Activated naive CD8-positive, alpha-beta T cell treated with anti-CD3 and anti-CD28 coated beads, Interleukin-2, amount 50 U/mL, for 24 hours (primary cell): ENCODE measurements around the gene CFAP90.

Experiments used
- ATAC-seq: fragments of 150-1000 bp; cut with Tn5 transposase; one replicate; pipeline ENCODE4 v1.10.0; 2021
- DNase-seq: peaks from one replicate; pipeline ENCODE4 v3.0.0; 2021
- H3K27ac Mint-ChIP-seq: one replicate; pipeline ENCODE4 v1.8.0; 2021; ENCODE audit warnings: mild to moderate bottlenecking, mixed read lengths
- H3K27me3 Mint-ChIP-seq: one replicate; pipeline ENCODE4 v1.8.0; 2021; ENCODE audit warnings: mixed read lengths
- H3K36me3 Mint-ChIP-seq: one replicate; pipeline ENCODE4 v1.8.0; 2021; ENCODE audit warnings: low read depth, mixed read lengths
- H3K4me1 Mint-ChIP-seq: one replicate; pipeline ENCODE4 v1.8.0; 2021; ENCODE audit warnings: mixed read lengths
- H3K4me3 Mint-ChIP-seq: one replicate; pipeline ENCODE4 v1.8.0; 2021; ENCODE audit warnings: mild to moderate bottlenecking, moderate library complexity, mixed read lengths
- H3K9me3 Mint-ChIP-seq: one replicate; pipeline ENCODE4 v1.8.0; 2021; ENCODE audit warnings: mixed read lengths

CFAP90 gene

GRCh38 chr5:7850395-7851239 is at the start of gene CFAP90:
CFAP90 (minus strand) TSS chr5:7851133; CDS start chr5:7851021, 112 bp downstream.
- peaks cover 36% of the 10 kb centered on the region for H3K27me3 Mint-ChIP-seq
- H3K4me3 Mint-ChIP-seq, result peak within 1 kb of the TSS; percentile 60
- H3K4me1 Mint-ChIP-seq, result peaks cover 18% of the 10 kb centered on the region
- no peak within 1 kb of the TSS for H3K27ac Mint-ChIP-seq
- peak; percentile 11 for ATAC-seq
- no peaks in the 10 kb centered on the region for H3K36me3 Mint-ChIP-seq
- DNase-seq, result peak; percentile 8
- H3K9me3 Mint-ChIP-seq, result no peaks in the 10 kb centered on the region

- no peak for ATAC-seq
- peaks cover 22% of the 10 kb centered on the region for H3K4me1 Mint-ChIP-seq
- no peak overlapping the region for H3K4me3 Mint-ChIP-seq
- DNase-seq, result peak; percentile 27
- no peaks in the 10 kb centered on the region for H3K27me3 Mint-ChIP-seq
- no peak overlapping the region for H3K27ac Mint-ChIP-seq
- H3K9me3 Mint-ChIP-seq, result no peaks in the 10 kb centered on the region
- peaks cover 76% of the 10 kb centered on the region for H3K36me3 Mint-ChIP-seq
Measured at GRCh38 chr5:7897014-7897600, 46.2 kb upstream of the CFAP90 start.

- H3K27me3 Mint-ChIP-seq, result no peaks in the 10 kb centered on the region
- peaks cover 20% of the 10 kb centered on the region for H3K4me1 Mint-ChIP-seq
- peak; percentile 77 for ATAC-seq
- H3K27ac Mint-ChIP-seq, result no peak overlapping the region
- H3K9me3 Mint-ChIP-seq, result no peaks in the 10 kb centered on the region
- peaks cover 76% of the 10 kb centered on the region for H3K36me3 Mint-ChIP-seq
- DNase-seq, result no peak
- no peak overlapping the region for H3K4me3 Mint-ChIP-seq
Measured at GRCh38 chr5:7894860-7895259, 43.9 kb upstream of the CFAP90 start.

GRCh38 chr5:7894439-7894838 is 43.5 kb upstream of the CFAP90 start:
- H3K9me3 Mint-ChIP-seq, result no peaks in the 10 kb centered on the region
- no peaks in the 10 kb centered on the region for H3K27me3 Mint-ChIP-seq
- DNase-seq, result no peak
- no peak for ATAC-seq
- peaks cover 76% of the 10 kb centered on the region for H3K36me3 Mint-ChIP-seq
- no peak overlapping the region for H3K27ac Mint-ChIP-seq
- no peak overlapping the region for H3K4me3 Mint-ChIP-seq
- peaks cover 20% of the 10 kb centered on the region for H3K4me1 Mint-ChIP-seq

- Mint-ChIP-seq H3K27ac (no peak overlapping the region), H3K9me3 (no peaks in the 10 kb centered on the region)
- no peak for ATAC-seq
Measured at GRCh38 chr5:7888901-7889300, 38.0 kb upstream of the CFAP90 start.

GRCh38 chr5:7886849-7887475 is 36.0 kb upstream of the CFAP90 start:
- no peak for DNase-seq
- Mint-ChIP-seq H3K27ac (no peak overlapping the region), H3K27me3 (no peaks in the 10 kb centered on the region), H3K36me3 (peaks cover 61% of the 10 kb centered on the region), H3K4me1 (peaks cover 3% of the 10 kb centered on the region), H3K4me3 (no peak overlapping the region), H3K9me3 (no peaks in the 10 kb centered on the region)
- no peak for ATAC-seq

More at GRCh38 chr5:7888901-7889300, 38.0 kb upstream of the CFAP90 start:
- Mint-ChIP-seq H3K4me1 (peaks cover 7% of the 10 kb centered on the region), H3K4me3 (no peak overlapping the region), H3K27me3 (no peaks in the 10 kb centered on the region), H3K36me3 (peaks cover 68% of the 10 kb centered on the region)
- no peak for DNase-seq

- H3K9me3 Mint-ChIP-seq, result no peaks in the 10 kb centered on the region
- H3K36me3 Mint-ChIP-seq, result peaks cover 67% of the 10 kb centered on the region
- DNase-seq, result no peak
- ATAC-seq, result no peak
- no peak overlapping the region for H3K27ac Mint-ChIP-seq
- no peak overlapping the region for H3K4me3 Mint-ChIP-seq
- peaks cover 9% of the 10 kb centered on the region for H3K4me1 Mint-ChIP-seq
- H3K27me3 Mint-ChIP-seq, result no peaks in the 10 kb centered on the region
Measured at GRCh38 chr5:7884491-7885267, 33.7 kb upstream of the CFAP90 start.

GRCh38 chr5:7882926-7883325 is 32.0 kb upstream of the CFAP90 start:
- Mint-ChIP-seq H3K4me3 (no peak overlapping the region), H3K27ac (no peak overlapping the region), H3K36me3 (peaks cover 64% of the 10 kb centered on the region), H3K9me3 (no peaks in the 10 kb centered on the region), H3K4me1 (peaks cover 22% of the 10 kb centered on the region), H3K27me3 (no peaks in the 10 kb centered on the region)
- no peak for ATAC-seq
- no peak for DNase-seq

GRCh38 chr5:7881816-7882215 is 30.9 kb upstream of the CFAP90 start:
- Mint-ChIP-seq H3K27me3 (no peaks in the 10 kb centered on the region), H3K4me1 (peaks cover 29% of the 10 kb centered on the region), H3K4me3 (no peak overlapping the region), H3K27ac (no peak overlapping the region), H3K36me3 (peaks cover 62% of the 10 kb centered on the region), H3K9me3 (no peaks in the 10 kb centered on the region)
- ATAC-seq (no peak), DNase-seq (no peak)

GRCh38 chr5:7881091-7881490 is 30.2 kb upstream of the CFAP90 start:
- no peaks in the 10 kb centered on the region for H3K27me3 Mint-ChIP-seq
- no peak for DNase-seq
- no peaks in the 10 kb centered on the region for H3K9me3 Mint-ChIP-seq
- H3K4me1 Mint-ChIP-seq, result peaks cover 36% of the 10 kb centered on the region
- H3K27ac Mint-ChIP-seq, result peak overlapping the region; percentile 37
- ATAC-seq, result no peak
- H3K4me3 Mint-ChIP-seq, result no peak overlapping the region
- peaks cover 62% of the 10 kb centered on the region for H3K36me3 Mint-ChIP-seq

GRCh38 chr5:7878381-7878873 is 27.5 kb upstream of the CFAP90 start:
- H3K36me3 Mint-ChIP-seq, result peaks cover 69% of the 10 kb centered on the region
- DNase-seq (no peak), ATAC-seq (peak; percentile 81)
- H3K27me3 Mint-ChIP-seq, result no peaks in the 10 kb centered on the region
- peaks cover 50% of the 10 kb centered on the region for H3K4me1 Mint-ChIP-seq
- H3K27ac Mint-ChIP-seq, result peak overlapping the region; percentile 25
- H3K4me3 Mint-ChIP-seq, result no peak overlapping the region
- H3K9me3 Mint-ChIP-seq, result no peaks in the 10 kb centered on the region

- Mint-ChIP-seq H3K9me3 (no peaks in the 10 kb centered on the region), H3K4me1 (peaks cover 56% of the 10 kb centered on the region), H3K27me3 (no peaks in the 10 kb centered on the region), H3K36me3 (peaks cover 67% of the 10 kb centered on the region), H3K4me3 (no peak overlapping the region), H3K27ac (peak overlapping the region; percentile 25)
- no peak for DNase-seq
- no peak for ATAC-seq
Measured at GRCh38 chr5:7877851-7878250, 26.9 kb upstream of the CFAP90 start.

- ATAC-seq (peak; percentile 70), DNase-seq (no peak)
- Mint-ChIP-seq H3K4me3 (no peak overlapping the region), H3K27me3 (no peaks in the 10 kb centered on the region), H3K27ac (no peak overlapping the region), H3K9me3 (no peaks in the 10 kb centered on the region), H3K36me3 (peaks cover 67% of the 10 kb centered on the region), H3K4me1 (peaks cover 66% of the 10 kb centered on the region)
Measured at GRCh38 chr5:7876867-7877266, 25.9 kb upstream of the CFAP90 start.

GRCh38 chr5:7875151-7875550 is 24.2 kb upstream of the CFAP90 start:
- Mint-ChIP-seq H3K4me1 (peaks cover 76% of the 10 kb centered on the region), H3K36me3 (peaks cover 65% of the 10 kb centered on the region), H3K4me3 (no peak overlapping the region), H3K9me3 (no peaks in the 10 kb centered on the region), H3K27ac (no peak overlapping the region), H3K27me3 (no peaks in the 10 kb centered on the region)
- no peak for DNase-seq
- no peak for ATAC-seq
